SU-DHL-6 (cell line): Measurements from ENCODE around the gene SPRY1.

Source experiments
- H2AFZ ChIP-seq: fragments of 200-600 bp; sonication (generic); 2 replicates; pipeline ENCODE4 v1.6.1; 2014; ENCODE audit warnings: low read depth, mild to moderate bottlenecking, moderate library complexity, mixed read lengths, antibody characterized with exemption, low read length; ENCODE audit not compliant: severe bottlenecking
- H3F3A ChIP-seq: fragments of 200-600 bp; shearing (Covaris generic); 2 replicates; pipeline ENCODE4 v1.6.0; 2016; ENCODE audit warnings: antibody characterized with exemption, mild to moderate bottlenecking; ENCODE audit not compliant: insufficient read depth
- H3K27ac ChIP-seq: fragments of 200-600 bp; sonication (generic); 2 replicates; pipeline ENCODE4 v1.5.1; 2016; ENCODE audit warnings: low read depth, mild to moderate bottlenecking, low read length, moderate library complexity, mixed read lengths
- H3K27me3 ChIP-seq: fragments of 200-600 bp; sonication (generic), shearing (Covaris generic); 2 replicates; pipeline ENCODE4 v1.6.0; 2014; ENCODE audit warnings: mild to moderate bottlenecking, low read length
- H3K36me3 ChIP-seq: fragments of 200-600 bp; sonication (generic); 2 replicates; pipeline ENCODE4 v1.6.1; 2014; ENCODE audit warnings: mild to moderate bottlenecking, low read length, mixed read lengths
- H3K4me2 ChIP-seq: fragments of 300-600, 200-600 bp; shearing (Covaris generic), sonication (generic); 2 replicates; pipeline ENCODE4 v1.6.0; 2014; ENCODE audit warnings: low read length, low read depth, mild to moderate bottlenecking; ENCODE audit not compliant: poor library complexity, severe bottlenecking
- H3K4me3 ChIP-seq: fragments of 200-600 bp; sonication (generic); 2 replicates; pipeline ENCODE4 v1.5.1; 2014; ENCODE audit warnings: antibody characterized with exemption, low read length, mild to moderate bottlenecking, mixed read lengths; ENCODE audit not compliant: insufficient read depth, poor library complexity, severe bottlenecking
- H3K79me2 ChIP-seq: fragments of 200-600 bp; sonication (generic); 2 replicates; pipeline ENCODE4 v1.6.1; 2014; ENCODE audit warnings: mild to moderate bottlenecking, low read length, moderate library complexity; ENCODE audit not compliant: insufficient read depth
- H3K9ac ChIP-seq: fragments of 200-600 bp; sonication (generic); 2 replicates; pipeline ENCODE4 v1.7.0; 2014; ENCODE audit warnings: mild to moderate bottlenecking, low read length
- H3K9me2 ChIP-seq: fragments of 200-600 bp; sonication (generic); replicated peaks from 2 replicates; pipeline ENCODE4 v1.6.1; 2014; ENCODE audit warnings: low read length; ENCODE audit not compliant: insufficient read depth
- H3K9me3 ChIP-seq: fragments of 200-600 bp; sonication (generic); 2 replicates; pipeline ENCODE4 v1.6.1; 2014; ENCODE audit warnings: low read length, mixed read lengths; ENCODE audit not compliant: insufficient read depth
- H4K20me1 ChIP-seq: fragments of 200-600 bp; sonication (generic); 2 replicates; pipeline ENCODE4 v1.6.1; 2014; ENCODE audit warnings: low read depth, mild to moderate bottlenecking, antibody characterized with exemption, low read length, moderate library complexity, mixed read lengths
- EZH2phosphoT487 ChIP-seq: fragments of 200-600 bp; sonication (generic), shearing (Covaris generic); conservative IDR thresholded peaks from 2 replicates; pipeline ENCODE4 v1.6.1; 2018; ENCODE audit warnings: mild to moderate bottlenecking, antibody characterized with exemption, low read length, moderate library complexity, mixed read lengths
- TF ChIP-seq, protein P1 (sequence below): fragments of 200-600 bp; sonication (generic); IDR thresholded peaks from one replicate; pipeline ENCODE4 v1.5.1; 2017; ENCODE audit warnings: antibody characterized with exemption, mild to moderate bottlenecking, low read length, moderate library complexity; ENCODE audit not compliant: insufficient read depth, poor library complexity, severe bottlenecking

The SPRY1 gene

DNA sequence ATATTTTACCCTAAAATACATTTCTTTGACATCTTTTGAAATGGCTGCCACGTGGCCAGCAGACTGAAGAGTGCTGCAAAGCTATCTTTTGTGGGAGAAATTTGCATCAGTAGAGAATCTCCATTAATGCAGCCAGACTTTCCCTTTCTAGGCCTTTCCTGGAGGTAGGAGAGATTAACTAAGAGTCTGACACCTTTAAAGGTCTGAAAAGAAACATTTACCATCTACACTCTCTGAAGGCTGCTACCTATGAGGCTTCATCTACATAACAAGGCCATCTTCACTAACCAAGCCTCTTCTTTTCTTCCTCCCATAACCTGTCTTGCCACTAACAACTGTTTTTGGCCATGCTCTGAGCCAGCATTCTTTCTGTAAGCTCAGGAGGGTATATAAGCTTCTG is 17.8 kb upstream of the SPRY1 start:
- Histone ChIP-seq H3K4me2 (no peak overlapping the region), H3K9me3 (no peaks in the 10 kb centered on the region), H2AFZ (no peak overlapping the region), H3K36me3 (no peaks in the 10 kb centered on the region), H3K79me2 (no peaks in the 10 kb centered on the region), H3K9ac (no peak overlapping the region), H3F3A (no peaks in the 10 kb centered on the region), H3K4me3 (no peak overlapping the region), H3K9me2 (no peaks in the 10 kb centered on the region), H4K20me1 (no peaks in the 10 kb centered on the region), H3K27me3 (no peaks in the 10 kb centered on the region), H3K27ac (no peak overlapping the region)
- TF ChIP-seq, protein P1, sequence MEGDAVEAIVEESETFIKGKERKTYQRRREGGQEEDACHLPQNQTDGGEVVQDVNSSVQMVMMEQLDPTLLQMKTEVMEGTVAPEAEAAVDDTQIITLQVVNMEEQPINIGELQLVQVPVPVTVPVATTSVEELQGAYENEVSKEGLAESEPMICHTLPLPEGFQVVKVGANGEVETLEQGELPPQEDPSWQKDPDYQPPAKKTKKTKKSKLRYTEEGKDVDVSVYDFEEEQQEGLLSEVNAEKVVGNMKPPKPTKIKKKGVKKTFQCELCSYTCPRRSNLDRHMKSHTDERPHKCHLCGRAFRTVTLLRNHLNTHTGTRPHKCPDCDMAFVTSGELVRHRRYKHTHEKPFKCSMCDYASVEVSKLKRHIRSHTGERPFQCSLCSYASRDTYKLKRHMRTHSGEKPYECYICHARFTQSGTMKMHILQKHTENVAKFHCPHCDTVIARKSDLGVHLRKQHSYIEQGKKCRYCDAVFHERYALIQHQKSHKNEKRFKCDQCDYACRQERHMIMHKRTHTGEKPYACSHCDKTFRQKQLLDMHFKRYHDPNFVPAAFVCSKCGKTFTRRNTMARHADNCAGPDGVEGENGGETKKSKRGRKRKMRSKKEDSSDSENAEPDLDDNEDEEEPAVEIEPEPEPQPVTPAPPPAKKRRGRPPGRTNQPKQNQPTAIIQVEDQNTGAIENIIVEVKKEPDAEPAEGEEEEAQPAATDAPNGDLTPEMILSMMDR: no peak
- TF ChIP-seq EZH2phosphoT487: no peak

DNA sequence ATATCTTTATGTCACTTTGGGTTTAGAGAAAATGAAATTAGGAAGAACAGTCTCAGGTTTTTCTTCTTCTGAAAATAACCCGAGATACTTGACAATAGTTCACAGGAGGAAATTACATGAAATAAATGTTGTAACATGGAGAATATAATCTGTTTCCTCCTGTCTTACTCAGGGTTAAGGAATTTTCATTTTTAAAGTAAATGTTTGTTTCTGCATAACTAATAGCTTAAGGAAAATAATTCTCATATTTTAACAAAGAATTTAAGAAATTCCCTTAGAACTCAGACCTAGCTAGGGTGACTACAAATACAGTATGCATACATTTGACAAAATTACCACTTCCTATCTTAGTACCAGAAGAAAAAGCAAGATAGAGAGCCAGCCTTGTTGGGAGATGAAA is 17.2 kb upstream of the SPRY1 start:
- no peaks in the 10 kb centered on the region for H3K79me2 ChIP-seq
- H3K9me2 ChIP-seq: no peaks in the 10 kb centered on the region
- H2AFZ ChIP-seq: no peak overlapping the region
- H4K20me1 ChIP-seq: no peaks in the 10 kb centered on the region
- no peaks in the 10 kb centered on the region for H3K27me3 ChIP-seq
- H3K4me3 ChIP-seq: no peak overlapping the region
- H3K9ac ChIP-seq: no peak overlapping the region
- H3K9me3 ChIP-seq: no peaks in the 10 kb centered on the region
- TF ChIP-seq, protein P1: no peak
- no peak for TF ChIP-seq EZH2phosphoT487
- H3K4me2 ChIP-seq: no peak overlapping the region
- no peaks in the 10 kb centered on the region for H3K36me3 ChIP-seq
- no peak overlapping the region for H3K27ac ChIP-seq
- H3F3A ChIP-seq: no peaks in the 10 kb centered on the region

DNA sequence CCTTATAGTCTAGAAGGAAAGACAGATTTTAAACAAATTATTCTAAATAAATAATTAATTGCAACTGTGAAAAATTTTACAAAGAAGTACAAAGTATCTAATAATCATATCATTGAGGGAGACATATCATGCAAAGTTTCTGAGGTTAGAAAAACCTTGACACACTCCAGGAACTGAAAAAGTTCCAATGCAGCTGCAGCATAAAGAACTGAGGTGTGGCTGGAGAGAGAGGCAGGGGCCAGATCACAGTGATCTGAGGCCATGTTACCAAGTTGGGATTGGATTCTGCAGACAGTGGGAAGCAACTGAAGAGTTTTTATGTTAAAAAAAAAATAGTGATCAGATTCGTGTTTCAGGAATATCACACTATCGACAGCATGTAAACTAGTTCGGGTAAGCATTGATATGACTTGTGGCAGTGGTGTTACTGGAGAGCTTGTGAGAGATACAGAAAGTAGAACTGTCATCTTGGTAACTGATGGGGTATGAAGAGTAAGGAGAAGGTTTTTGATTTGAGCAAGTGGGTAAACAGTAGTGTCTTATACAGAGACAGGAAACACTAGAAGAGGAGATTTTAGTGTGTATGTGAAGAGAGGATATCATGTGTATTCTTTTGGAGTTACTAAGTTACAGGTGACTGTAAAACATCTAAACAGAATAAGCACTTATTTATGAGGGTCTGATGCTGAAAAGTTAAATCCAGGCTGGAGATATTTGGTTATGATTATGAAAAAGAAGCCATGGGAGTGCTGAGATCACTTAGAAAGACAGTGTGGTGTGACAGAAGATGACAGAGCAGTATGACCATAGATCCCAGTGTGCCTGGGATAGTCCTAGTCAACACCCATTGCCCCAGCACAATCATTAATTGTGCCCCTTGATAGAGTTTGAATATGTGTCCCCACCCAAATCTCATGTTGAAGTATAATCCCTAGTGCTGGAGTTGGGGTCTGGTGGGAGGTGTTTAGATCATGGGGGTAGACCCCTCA is 15.6 kb upstream of the SPRY1 start:
- Histone ChIP-seq H3K79me2 (no peaks in the 10 kb centered on the region), H3K4me3 (no peak overlapping the region), H3K9ac (no peak overlapping the region), H3F3A (no peaks in the 10 kb centered on the region), H2AFZ (no peak overlapping the region), H3K9me3 (no peaks in the 10 kb centered on the region), H4K20me1 (no peaks in the 10 kb centered on the region), H3K27ac (no peak overlapping the region), H3K9me2 (no peaks in the 10 kb centered on the region), H3K27me3 (no peaks in the 10 kb centered on the region), H3K4me2 (no peak overlapping the region), H3K36me3 (no peaks in the 10 kb centered on the region)
- TF ChIP-seq, protein P1: no peak
- TF ChIP-seq EZH2phosphoT487: no peak
